Gastrocnemius medialis (tissue), 4 donors: ENCODE measurements around the gene BEAN1.

Source experiments
- POLR2A ChIP-seq, 2 donors: fragments of 450-650 bp; IDR thresholded peaks; one replicate each; pipeline ENCODE4 v1.6.1; 2017; ENCODE audit warnings: antibody characterized with exemption in 2 of 2, mild to moderate bottlenecking in 2 of 2, moderate library complexity in 2 of 2
- TF ChIP-seq, protein P1 (sequence below), 5 experiments: fragments of 450-650 bp in 3 of 5; fragments of 200-600 bp in 2 of 5; sonication (generic) in 2 of 5; IDR thresholded peaks in 4 of 5; conservative IDR thresholded peaks in 1 of 5; 1 replicate in 4 of 5; 2 replicates in 1 of 5; pipeline ENCODE4 v1.5.1; 2016 to 2019; ENCODE audit warnings: antibody characterized with exemption in 5 of 5, mild to moderate bottlenecking in 3 of 5, moderate library complexity in 3 of 5

DNA sequence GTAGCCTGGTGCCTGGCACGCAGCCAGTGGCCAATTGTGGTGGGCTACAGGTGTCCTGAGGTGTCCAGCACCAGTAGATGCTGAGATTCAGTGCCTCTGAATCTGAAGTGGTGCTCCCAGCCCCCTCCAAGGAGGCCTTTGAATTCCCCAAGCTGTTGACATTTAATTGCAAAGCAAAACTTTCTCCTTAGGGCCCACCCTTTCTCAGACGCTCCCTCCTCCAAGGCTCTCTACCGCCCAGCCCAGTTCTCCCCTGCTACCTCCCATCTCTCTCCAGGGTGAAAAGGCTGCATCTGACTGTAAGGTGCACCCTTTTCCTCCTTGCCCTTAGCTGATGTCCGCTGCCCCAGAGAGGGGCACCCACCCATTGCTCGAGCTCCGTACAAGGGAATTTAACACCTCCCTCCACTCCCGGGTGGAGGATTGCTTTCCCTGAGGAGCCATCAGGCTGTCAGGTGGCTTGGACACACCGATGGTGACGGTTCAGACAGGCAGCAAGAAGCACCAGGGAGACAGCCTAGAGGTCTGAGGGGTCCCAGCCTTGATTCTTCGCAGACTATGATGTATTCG, 1.7 kb downstream of the BEAN1 start:
- TF ChIP-seq, protein P1, sequence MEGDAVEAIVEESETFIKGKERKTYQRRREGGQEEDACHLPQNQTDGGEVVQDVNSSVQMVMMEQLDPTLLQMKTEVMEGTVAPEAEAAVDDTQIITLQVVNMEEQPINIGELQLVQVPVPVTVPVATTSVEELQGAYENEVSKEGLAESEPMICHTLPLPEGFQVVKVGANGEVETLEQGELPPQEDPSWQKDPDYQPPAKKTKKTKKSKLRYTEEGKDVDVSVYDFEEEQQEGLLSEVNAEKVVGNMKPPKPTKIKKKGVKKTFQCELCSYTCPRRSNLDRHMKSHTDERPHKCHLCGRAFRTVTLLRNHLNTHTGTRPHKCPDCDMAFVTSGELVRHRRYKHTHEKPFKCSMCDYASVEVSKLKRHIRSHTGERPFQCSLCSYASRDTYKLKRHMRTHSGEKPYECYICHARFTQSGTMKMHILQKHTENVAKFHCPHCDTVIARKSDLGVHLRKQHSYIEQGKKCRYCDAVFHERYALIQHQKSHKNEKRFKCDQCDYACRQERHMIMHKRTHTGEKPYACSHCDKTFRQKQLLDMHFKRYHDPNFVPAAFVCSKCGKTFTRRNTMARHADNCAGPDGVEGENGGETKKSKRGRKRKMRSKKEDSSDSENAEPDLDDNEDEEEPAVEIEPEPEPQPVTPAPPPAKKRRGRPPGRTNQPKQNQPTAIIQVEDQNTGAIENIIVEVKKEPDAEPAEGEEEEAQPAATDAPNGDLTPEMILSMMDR (IDR thresholded peaks at IDR 0.05 in 4 of 5, conservative IDR thresholded peaks at IDR 0.05 in 1 of 5) = no peak
- no peak for TF ChIP-seq POLR2A (IDR thresholded peaks at IDR 0.05)
